HCT116 (cell line): ENCODE results near the gene MYO7A. TPM values are rescaled to one million over a fixed set of nuclear protein-coding genes. Genes with fewer than 3 reads are reported as not detected.

ENCODE experiments used
- ATAC-seq: fragments of 200-7000 bp; cut with Tn5 transposase; 2 replicates; pipeline ENCODE4 v1.9.1; 2020; ENCODE audit warnings: mild to moderate bottlenecking, moderate library complexity
- BruUV-seq: library from RNA; stranded (reverse); fragments of 400-500 nt; replicated peaks from 2 replicates; lab custom pipeline; 2021; lab: Mats Ljungman, UMichigan
- CTCF ChIA-PET: fragments of 300-600 bp; sonication (Branson Sonifier 250); formaldehyde crosslinking; loops from one replicate; lab custom pipeline; 2021; ENCODE audit warnings: antibody characterized with exemption; lab: Charles Lee
- POLR2A ChIA-PET: fragments of 300-600, 350-600 bp; sonication (Branson Sonifier 250); formaldehyde crosslinking; loops from one replicate; lab custom pipeline; 2021; ENCODE audit warnings: antibody characterized with exemption; lab: Charles Lee
- RAD21 ChIA-PET, 2 experiments: fragments of 300-600 bp; sonication (Branson Sonifier 250); formaldehyde crosslinking; loops; one replicate each; lab custom pipeline; 2023; ENCODE audit warnings: low total read pairs in 2 of 2; ENCODE audit not compliant: uncharacterized antibody in 2 of 2, unreplicated experiment in 2 of 2, low non-redundant PET in 1 of 2; lab: Charles Lee
- DNase-seq: peaks from one replicate; pipeline ENCODE4 v3.0.0-alpha.2; 2010; ENCODE audit warnings: low read depth, low spot score
- H2AFZ ChIP-seq: fragments of 200-600 bp; shearing (Covaris generic), sonication (generic); 2 replicates; pipeline ENCODE4 v1.6.1; 2017; ENCODE audit warnings: low read depth, mixed run types, mixed read lengths, antibody characterized with exemption, low read length; ENCODE audit not compliant: poor library complexity, severe bottlenecking
- H3K27ac ChIP-seq: 2 replicates; pipeline ENCODE4 v1.5.1; 2012; ENCODE audit warnings: low read depth, low read length
- H3K27me3 ChIP-seq: fragments of 200-600 bp; sonication (generic); 2 replicates; pipeline ENCODE4 v1.6.1; 2016; ENCODE audit warnings: mixed run types, low read length, mixed read lengths; ENCODE audit not compliant: insufficient read depth
- H3K36me3 ChIP-seq, 2 experiments: fragments of 200-500 bp in 1 of 2; fragments of 200-600 bp in 1 of 2; sonication (Bioruptor generic) in 1 of 2; sonication (generic) in 1 of 2; 2 replicates each; pipeline versions ENCODE4 v1.5.1 to v1.6.1; 2014 to 2016; ENCODE audit warnings: low read length in 2 of 2, inconsistent platforms in 1 of 2, mixed read lengths in 1 of 2, mixed run types in 1 of 2; ENCODE audit not compliant: insufficient read depth in 2 of 2, control insufficient read depth in 1 of 2
- H3K4me1 ChIP-seq, 2 experiments: fragments of 200-600 bp in 1 of 2; sonication (generic) in 1 of 2; 2 replicates each; pipeline versions ENCODE4 v1.5.1 to v1.6.1; 2012 to 2017; ENCODE audit warnings: low read length in 2 of 2, inconsistent platforms in 1 of 2, mild to moderate bottlenecking in 1 of 2, mixed read lengths in 1 of 2, mixed run types in 1 of 2, moderate library complexity in 1 of 2; ENCODE audit not compliant: insufficient read depth in 2 of 2, control insufficient read depth in 1 of 2
- H3K4me2 ChIP-seq: fragments of 200-600 bp; sonication (generic); 2 replicates; pipeline ENCODE4 v1.6.1; 2017; ENCODE audit warnings: mixed run types, low read length, mixed read lengths
- H3K4me3 ChIP-seq, 2 experiments: fragments of 200-600 bp in 1 of 2; sonication (generic) in 1 of 2; replicated peaks in 1 of 2; 2 replicates each; pipeline ENCODE4 v1.5.1; 2011 to 2016; ENCODE audit warnings: low read length in 2 of 2, control low read depth in 1 of 2, low read depth in 1 of 2, mild to moderate bottlenecking in 1 of 2, mixed read lengths in 1 of 2, mixed run types in 1 of 2
- H3K79me2 ChIP-seq: fragments of 200-600 bp; sonication (generic); 2 replicates; pipeline ENCODE4 v1.6.1; 2017; ENCODE audit warnings: mild to moderate bottlenecking, mixed run types, low read length, moderate library complexity, mixed read lengths; ENCODE audit not compliant: insufficient read depth
- H3K9ac ChIP-seq: fragments of 200-600 bp; sonication (generic); 2 replicates; pipeline ENCODE4 v1.6.1; 2016; ENCODE audit warnings: low read length, mixed read lengths
- H3K9me2 ChIP-seq: fragments of 200-600 bp; sonication (generic), shearing (Covaris generic); 2 replicates; pipeline ENCODE4 v1.6.1; 2017; ENCODE audit warnings: mixed run types, mild to moderate bottlenecking, moderate library complexity; ENCODE audit not compliant: insufficient read depth
- H3K9me3 ChIP-seq, 2 experiments: fragments of 200-500 bp in 1 of 2; fragments of 200-600 bp in 1 of 2; sonication (Bioruptor generic) in 1 of 2; sonication (generic) in 1 of 2; 2 replicates each; pipeline ENCODE4 v1.6.1; 2014 to 2017; ENCODE audit warnings: low read length in 2 of 2, mixed read lengths in 2 of 2, inconsistent platforms in 1 of 2, low read depth in 1 of 2, mild to moderate bottlenecking in 1 of 2, mixed run types in 1 of 2, moderate library complexity in 1 of 2; ENCODE audit not compliant: control insufficient read depth in 1 of 2, insufficient read depth in 1 of 2
- H4K20me1 ChIP-seq: fragments of 200-600 bp; sonication (generic), shearing (Covaris generic); 2 replicates; pipeline ENCODE4 v1.6.1; 2017; ENCODE audit warnings: mixed run types, mild to moderate bottlenecking, moderate library complexity; ENCODE audit not compliant: insufficient read depth
- ATF3 ChIP-seq: IDR thresholded peaks from 2 replicates; pipeline ENCODE4 v1.6.1; 2012
- CBX3 ChIP-seq: IDR thresholded peaks from 2 replicates; pipeline ENCODE4 v1.6.1; 2012; ENCODE audit warnings: low read depth
- CEBPB ChIP-seq: IDR thresholded peaks from 2 replicates; pipeline ENCODE4 v1.6.1; 2012; ENCODE audit warnings: low read depth
- EGR1 ChIP-seq: IDR thresholded peaks from 2 replicates; pipeline ENCODE4 v1.6.1; 2012; ENCODE audit warnings: low read depth
- ELF1 ChIP-seq: IDR thresholded peaks from 2 replicates; pipeline ENCODE4 v1.6.1; 2012; ENCODE audit warnings: low read depth, borderline replicate concordance
- EZH2phosphoT487 ChIP-seq: fragments of 200-600 bp; IDR thresholded peaks from 2 replicates; pipeline ENCODE4 v1.6.1; 2018; ENCODE audit warnings: antibody characterized with exemption, borderline replicate concordance
- RAD21 ChIP-seq: IDR thresholded peaks from 2 replicates; pipeline ENCODE4 v1.6.1; 2012; ENCODE audit warnings: low read depth, mild to moderate bottlenecking
- SRF ChIP-seq: IDR thresholded peaks from 2 replicates; pipeline ENCODE4 v1.6.1; 2012; ENCODE audit warnings: low read depth
- TCF7L2 ChIP-seq: IDR thresholded peaks from 2 replicates; pipeline ENCODE4 v1.7.0; 2011; ENCODE audit warnings: borderline replicate concordance, inconsistent platforms; ENCODE audit not compliant: insufficient read depth, insufficient read length; ENCODE audit errors: extremely low read depth
- YY1 ChIP-seq: IDR thresholded peaks from 2 replicates; pipeline ENCODE4 v1.6.1; 2011; ENCODE audit warnings: low read length, low read depth, moderate library complexity, mild to moderate bottlenecking; ENCODE audit not compliant: insufficient replicate concordance; ENCODE audit errors: extremely low read depth
- ZNF274 ChIP-seq: fragments of 200-500 bp; sonication (Bioruptor generic); IDR thresholded peaks from 2 replicates; pipeline ENCODE4 v1.6.1; 2014; ENCODE audit warnings: mild to moderate bottlenecking, low read depth, low read length, inconsistent platforms
- intact Hi-C: fragments of 100-400 bp; cut with micrococcal nuclease; formaldehyde crosslinking; loops from 2 replicates; pipeline ENCODE4 v1.10.0; 2022
- total RNA-seq: library from RNA; stranded (reverse); gene quantifications from one replicate; pipeline ENCODE4 v1.2.1, GENCODE V29; 2021; ENCODE audit not compliant: unreplicated experiment

The MYO7A gene
- total RNA-seq, 1 experiment from 2014 or later: 1.8 TPM

GRCh38 chr11:77213029-77213579 is 85.1 kb downstream of the MYO7A start:
- CTCF ChIA-PET: no interaction called here
- no TSS peak for BruUV-seq
- Histone ChIP-seq H4K20me1 (no peaks in the 10 kb centered on the region), H3K4me2 (no peak overlapping the region), H3K4me3 (no peak overlapping the region), H3K27me3 (no peaks in the 10 kb centered on the region), H3K4me1 (no peaks in the 10 kb centered on the region), H2AFZ (no peak overlapping the region), H3K9me2 (no peaks in the 10 kb centered on the region), H3K9ac (no peak overlapping the region), H3K9me3 (no peaks in the 10 kb centered on the region), H3K27ac (no peak overlapping the region), H3K36me3 (no peaks in the 10 kb centered on the region), H3K79me2 (no peaks in the 10 kb centered on the region)
- POLR2A ChIA-PET: no interaction called here
- no peak for DNase-seq
- TF ChIP-seq TCF7L2 (no peak), ELF1 (no peak), RAD21 (no peak), EZH2phosphoT487 (no peak), ATF3 (no peak), SRF (no peak), CEBPB (no peak), ZNF274 (no peak), CBX3 (no peak), EGR1 (no peak), YY1 (no peak)
- intact Hi-C loops: no loop called here
- RAD21 ChIA-PET: no interaction called here
- no peak for ATAC-seq
